MM.1S (cell line): ENCODE measurements around the gene CCDC88C.

Source experiments
- DNase-seq: peaks from one replicate; pipeline ENCODE4 v3.0.0-alpha.2; 2015
- H2AFZ ChIP-seq: fragments of 300-600 bp; sonication (generic); 2 replicates; pipeline ENCODE4 v1.6.0; 2016; ENCODE audit warnings: antibody characterized with exemption, low read length
- H3F3A ChIP-seq: fragments of 300-600 bp; sonication (generic); 2 replicates; pipeline ENCODE4 v1.6.1; 2016; ENCODE audit warnings: mild to moderate bottlenecking, antibody characterized with exemption, low read length, moderate library complexity, mixed read lengths; ENCODE audit not compliant: insufficient read depth
- H3K27ac ChIP-seq: fragments of 300-600 bp; sonication (generic); 2 replicates; pipeline ENCODE4 v1.5.1; 2016; ENCODE audit warnings: mild to moderate bottlenecking, low read length
- H3K27me3 ChIP-seq: fragments of 300-600 bp; sonication (generic); replicated peaks from 2 replicates; pipeline ENCODE4 v1.6.0; 2016; ENCODE audit warnings: low read length; ENCODE audit not compliant: insufficient read depth
- H3K36me3 ChIP-seq: fragments of 300-600 bp; sonication (generic); replicated peaks from 2 replicates; pipeline ENCODE4 v1.6.1; 2016; ENCODE audit warnings: mild to moderate bottlenecking, low read length, mixed read lengths; ENCODE audit not compliant: insufficient read depth
- H3K4me1 ChIP-seq: fragments of 300-600 bp; sonication (generic); 2 replicates; pipeline ENCODE4 v1.6.1; 2016; ENCODE audit warnings: low read length, mixed read lengths
- H3K4me2 ChIP-seq: fragments of 300-600 bp; sonication (generic); 2 replicates; pipeline ENCODE4 v1.6.0; 2016; ENCODE audit warnings: low read depth, low read length
- H3K4me3 ChIP-seq: fragments of 300-600 bp; sonication (generic); 2 replicates; pipeline ENCODE4 v1.5.1; 2016; ENCODE audit warnings: low read length, mixed read lengths
- H3K79me2 ChIP-seq: fragments of 300-600 bp; sonication (generic); 2 replicates; pipeline ENCODE4 v1.6.1; 2016; ENCODE audit warnings: mixed run types, low read length, mixed read lengths
- H3K9ac ChIP-seq: fragments of 300-600 bp; sonication (generic); 2 replicates; pipeline ENCODE4 v1.6.1; 2016; ENCODE audit warnings: low read length, mixed read lengths
- H3K9me2 ChIP-seq: fragments of 300-600 bp; sonication (generic); replicated peaks from 2 replicates; pipeline ENCODE4 v1.6.1; 2016; ENCODE audit warnings: mild to moderate bottlenecking, low read length, mixed read lengths; ENCODE audit not compliant: insufficient read depth
- H3K9me3 ChIP-seq: fragments of 300-600 bp; sonication (generic); replicated peaks from 2 replicates; pipeline ENCODE4 v1.6.1; 2016; ENCODE audit warnings: mild to moderate bottlenecking, low read length, mixed read lengths; ENCODE audit not compliant: insufficient read depth
- H4K20me1 ChIP-seq: fragments of 300-600 bp; sonication (generic); 2 replicates; pipeline ENCODE4 v1.6.1; 2016; ENCODE audit warnings: mild to moderate bottlenecking, low read length, moderate library complexity, mixed read lengths; ENCODE audit not compliant: insufficient read depth
- EZH2 ChIP-seq: fragments of 300-600 bp; sonication (generic); optimal IDR thresholded peaks from 2 replicates; pipeline ENCODE3; 2017; ENCODE audit warnings: low read depth, mild to moderate bottlenecking, antibody characterized with exemption, low read length, mixed read lengths
- EZH2phosphoT487 ChIP-seq: fragments of 300-600 bp; sonication (generic); IDR thresholded peaks from 2 replicates; pipeline ENCODE4 v1.6.1; 2018; ENCODE audit warnings: antibody characterized with exemption, low read length
- TF ChIP-seq, protein P1 (sequence below): fragments of 300-600 bp; sonication (generic); IDR thresholded peaks from 2 replicates; pipeline ENCODE4 v1.5.1; 2016; ENCODE audit warnings: antibody characterized with exemption, low read length, mixed read lengths

The CCDC88C gene

DNA sequence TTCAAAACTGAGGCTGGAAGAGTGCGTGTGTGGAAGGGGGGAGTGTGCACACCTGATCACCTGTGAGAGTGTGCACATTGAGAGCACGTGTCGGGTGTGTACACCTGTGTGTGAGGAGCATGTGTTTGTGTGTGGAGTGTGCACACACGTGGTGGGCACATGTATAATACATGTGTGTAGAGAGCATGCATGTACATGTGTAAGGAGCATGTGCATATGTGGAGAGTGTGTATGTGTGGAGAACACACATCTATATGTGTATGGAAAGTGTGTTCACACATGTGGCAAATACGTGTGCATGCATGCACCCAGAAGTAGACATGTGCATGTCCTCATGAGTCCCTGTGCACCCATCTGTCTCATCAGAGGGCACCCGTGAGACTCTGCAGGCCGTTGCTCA lies 110.0 kb downstream of the CCDC88C start:
- H3K4me3 ChIP-seq, result no peak overlapping the region
- no peak overlapping the region for H2AFZ ChIP-seq
- no peak for TF ChIP-seq EZH2phosphoT487
- TF ChIP-seq EZH2, result no peak
- TF ChIP-seq, protein P1, sequence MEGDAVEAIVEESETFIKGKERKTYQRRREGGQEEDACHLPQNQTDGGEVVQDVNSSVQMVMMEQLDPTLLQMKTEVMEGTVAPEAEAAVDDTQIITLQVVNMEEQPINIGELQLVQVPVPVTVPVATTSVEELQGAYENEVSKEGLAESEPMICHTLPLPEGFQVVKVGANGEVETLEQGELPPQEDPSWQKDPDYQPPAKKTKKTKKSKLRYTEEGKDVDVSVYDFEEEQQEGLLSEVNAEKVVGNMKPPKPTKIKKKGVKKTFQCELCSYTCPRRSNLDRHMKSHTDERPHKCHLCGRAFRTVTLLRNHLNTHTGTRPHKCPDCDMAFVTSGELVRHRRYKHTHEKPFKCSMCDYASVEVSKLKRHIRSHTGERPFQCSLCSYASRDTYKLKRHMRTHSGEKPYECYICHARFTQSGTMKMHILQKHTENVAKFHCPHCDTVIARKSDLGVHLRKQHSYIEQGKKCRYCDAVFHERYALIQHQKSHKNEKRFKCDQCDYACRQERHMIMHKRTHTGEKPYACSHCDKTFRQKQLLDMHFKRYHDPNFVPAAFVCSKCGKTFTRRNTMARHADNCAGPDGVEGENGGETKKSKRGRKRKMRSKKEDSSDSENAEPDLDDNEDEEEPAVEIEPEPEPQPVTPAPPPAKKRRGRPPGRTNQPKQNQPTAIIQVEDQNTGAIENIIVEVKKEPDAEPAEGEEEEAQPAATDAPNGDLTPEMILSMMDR, result no peak
- H3K4me2 ChIP-seq, result no peak overlapping the region
- H3K9me3 ChIP-seq, result no peaks in the 10 kb centered on the region
- no peaks in the 10 kb centered on the region for H3K27me3 ChIP-seq
- H3K36me3 ChIP-seq, result peaks cover 8% of the 10 kb centered on the region
- H3K9ac ChIP-seq, result no peak overlapping the region
- H3K4me1 ChIP-seq, result no peaks in the 10 kb centered on the region
- H4K20me1 ChIP-seq, result no peaks in the 10 kb centered on the region
- H3K9me2 ChIP-seq, result no peaks in the 10 kb centered on the region
- no peaks in the 10 kb centered on the region for H3F3A ChIP-seq
- DNase-seq, result no peak
- no peak overlapping the region for H3K27ac ChIP-seq
- H3K79me2 ChIP-seq, result peaks cover 82% of the 10 kb centered on the region

DNA sequence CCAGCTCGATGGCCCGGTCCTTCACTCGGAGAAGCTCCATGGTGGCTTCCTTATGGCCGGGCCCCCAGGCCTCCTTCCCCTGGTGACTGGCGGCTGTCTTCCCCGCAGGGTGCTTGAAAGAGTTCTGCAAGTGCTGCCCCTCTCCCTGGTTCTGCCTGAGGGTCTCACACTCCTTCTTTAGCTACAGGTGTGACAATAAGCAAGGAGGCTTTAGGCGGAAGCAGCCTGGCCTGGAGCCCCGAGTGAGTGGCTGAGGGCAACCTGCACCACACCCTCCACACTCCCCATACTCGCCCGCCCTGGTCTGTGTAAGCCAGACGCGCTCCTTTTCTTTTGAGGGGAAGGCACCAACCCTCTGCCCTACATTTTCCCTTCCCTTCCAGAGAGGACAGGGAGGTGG lies 110.6 kb downstream of the CCDC88C start:
- H4K20me1 ChIP-seq, result no peaks in the 10 kb centered on the region
- no peak overlapping the region for H3K9ac ChIP-seq
- H3K4me3 ChIP-seq, result no peak overlapping the region
- H3K27ac ChIP-seq, result no peak overlapping the region
- DNase-seq, result no peak
- H3F3A ChIP-seq, result no peaks in the 10 kb centered on the region
- H2AFZ ChIP-seq, result no peak overlapping the region
- no peaks in the 10 kb centered on the region for H3K9me3 ChIP-seq
- H3K4me2 ChIP-seq, result no peak overlapping the region
- H3K4me1 ChIP-seq, result no peaks in the 10 kb centered on the region
- no peaks in the 10 kb centered on the region for H3K27me3 ChIP-seq
- peaks cover 8% of the 10 kb centered on the region for H3K36me3 ChIP-seq
- H3K9me2 ChIP-seq, result no peaks in the 10 kb centered on the region
- TF ChIP-seq EZH2phosphoT487 (no peak), EZH2 (no peak)
- TF ChIP-seq, protein P1, result no peak
- H3K79me2 ChIP-seq, result peaks cover 81% of the 10 kb centered on the region

DNA sequence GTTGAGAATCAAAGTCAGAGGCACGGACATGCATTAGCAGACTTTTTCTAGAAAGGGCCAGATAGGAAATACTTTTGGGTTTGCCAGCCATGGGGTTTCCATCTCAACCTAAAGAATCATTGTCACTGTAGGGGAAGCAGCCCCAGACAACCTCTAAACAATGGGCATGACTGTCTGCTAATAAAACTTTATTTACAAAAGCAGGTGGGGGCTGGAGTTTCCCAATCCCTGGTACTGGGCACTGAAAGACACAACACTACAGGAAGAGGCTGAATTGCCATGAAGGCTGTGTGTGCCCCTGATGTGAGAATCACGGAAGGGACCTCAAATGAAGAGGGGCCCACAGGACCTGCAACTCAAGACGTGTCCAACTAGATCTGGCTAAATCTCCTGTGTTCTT lies 111.1 kb downstream of the CCDC88C start:
- Histone ChIP-seq H3F3A (no peaks in the 10 kb centered on the region), H2AFZ (no peak overlapping the region), H3K79me2 (peaks cover 83% of the 10 kb centered on the region), H3K4me2 (no peak overlapping the region), H3K27me3 (no peaks in the 10 kb centered on the region), H3K9ac (no peak overlapping the region), H3K36me3 (peaks cover 8% of the 10 kb centered on the region), H3K9me3 (no peaks in the 10 kb centered on the region), H3K9me2 (no peaks in the 10 kb centered on the region), H3K4me3 (no peak overlapping the region), H3K4me1 (no peaks in the 10 kb centered on the region), H3K27ac (no peak overlapping the region), H4K20me1 (no peaks in the 10 kb centered on the region)
- DNase-seq, result no peak
- TF ChIP-seq EZH2 (no peak), EZH2phosphoT487 (no peak)
- TF ChIP-seq, protein P1, result no peak
